Stimulated activated CD8-positive, alpha-beta memory T cell treated with anti-CD3 and anti-CD28 coated beads, Interleukin-15, amount 100 ng/mL, for 1 hour (primary cell): Measurements from ENCODE around the gene RNGTT.
"Not testable (repeated sequence)": the region's sequence is repeated elsewhere in the genome, so short reads cannot be mapped to it uniquely, and the experiment has no call there.

Experiments
- DNase-seq: peaks from one replicate; pipeline ENCODE4 v3.0.0-alpha.2; 2020; ENCODE audit warnings: low read depth

The RNGTT gene

DNA sequence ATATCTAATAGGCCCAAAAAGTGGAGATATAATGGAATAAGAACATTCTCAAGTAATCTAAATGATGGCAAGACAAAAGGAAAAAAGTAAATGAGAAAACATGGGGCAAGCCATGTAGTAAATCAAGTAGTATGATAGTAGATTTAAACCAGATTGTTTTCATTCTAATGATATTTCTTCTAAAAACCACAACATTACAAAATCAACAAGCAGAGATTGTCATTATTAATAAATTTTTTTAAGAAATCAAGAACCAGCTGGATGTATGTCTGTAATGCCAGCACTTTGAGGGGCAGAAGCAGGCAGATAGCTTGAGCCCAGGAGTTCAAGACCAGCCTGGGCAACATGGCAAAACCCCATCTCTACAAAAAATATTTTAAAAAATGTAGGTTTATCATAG is 155.0 kb downstream of the RNGTT start:
- DNase-seq: no peak

GRCh38 chr6:88807622-88808021 is 155.8 kb downstream of the RNGTT start:
- no peak for DNase-seq

DNA sequence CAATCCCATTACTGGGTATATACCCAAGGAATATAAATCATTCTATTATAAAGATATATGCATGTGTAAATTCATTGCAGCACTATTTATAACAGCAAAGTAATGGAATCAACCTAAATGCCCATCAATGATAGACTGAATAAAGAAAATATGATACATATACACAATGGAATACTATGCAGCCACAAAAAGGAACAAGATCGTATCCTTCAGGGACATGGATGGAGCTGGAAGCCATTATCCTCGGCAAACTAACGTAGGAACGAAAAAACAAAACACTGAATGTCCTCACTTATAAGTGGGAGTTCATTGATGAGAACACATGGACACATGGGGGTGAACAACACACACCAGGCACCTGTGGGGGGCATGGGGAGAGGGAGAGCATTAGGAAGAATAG is 156.7 kb downstream of the RNGTT start:
- DNase-seq: no peak

DNA sequence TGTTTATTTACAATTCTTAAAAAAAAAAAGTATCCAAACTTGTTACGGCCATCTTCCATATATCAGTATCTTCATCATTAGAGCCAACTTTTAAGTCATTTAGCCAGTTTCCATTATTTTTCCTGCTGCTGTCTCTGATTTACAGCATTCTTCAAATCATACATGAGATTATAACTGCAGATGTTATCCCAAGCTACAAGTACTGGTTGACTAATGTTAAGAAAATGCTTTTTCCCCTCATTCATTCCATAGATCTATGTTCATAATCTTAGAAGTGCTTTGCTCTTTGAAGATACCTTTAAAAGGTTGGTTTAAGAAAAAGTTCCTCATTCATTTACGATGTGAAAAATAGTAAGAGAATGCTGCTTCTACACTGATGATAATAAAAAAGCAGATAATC is 158.7 kb downstream of the RNGTT start:
- DNase-seq: no peak

DNA sequence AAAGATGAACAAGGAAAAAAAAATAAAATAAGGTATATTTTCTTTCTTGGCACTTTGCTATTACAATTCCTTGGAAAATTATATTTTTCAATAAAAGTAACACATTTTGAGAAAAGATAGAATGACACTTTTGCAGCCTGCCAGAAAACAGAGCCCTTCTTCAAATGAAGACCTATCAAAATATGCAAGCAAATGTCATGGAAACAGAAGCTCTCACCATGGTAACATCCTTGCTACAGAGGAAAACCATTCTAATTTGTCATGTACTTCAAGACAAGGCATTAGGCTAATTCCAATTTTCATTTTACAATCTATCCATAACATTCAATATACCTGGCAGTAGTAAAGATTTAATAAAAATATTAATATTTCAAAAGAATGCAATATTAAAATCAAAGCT is 177.9 kb downstream of the RNGTT start:
- DNase-seq: no peak

GRCh38 chr6:88780714-88781389 is 182.6 kb downstream of the RNGTT start:
- peak; percentile 12 for DNase-seq

GRCh38 chr6:88775866-88776571 is 187.4 kb downstream of the RNGTT start:
- DNase-seq: no peak

GRCh38 chr6:88768114-88768513 is 195.3 kb downstream of the RNGTT start:
- DNase-seq: not testable (repeated sequence)

- no peak for DNase-seq
Measured at GRCh38 chr6:88764081-88764480, 199.3 kb downstream of the RNGTT start.

GRCh38 chr6:88763160-88763559 is 200.3 kb downstream of the RNGTT start:
- DNase-seq: no peak

- no peak for DNase-seq
Measured at GRCh38 chr6:88761237-88762031, 202.0 kb downstream of the RNGTT start.

GRCh38 chr6:88760091-88760490 is 203.3 kb downstream of the RNGTT start:
- no peak for DNase-seq

DNA sequence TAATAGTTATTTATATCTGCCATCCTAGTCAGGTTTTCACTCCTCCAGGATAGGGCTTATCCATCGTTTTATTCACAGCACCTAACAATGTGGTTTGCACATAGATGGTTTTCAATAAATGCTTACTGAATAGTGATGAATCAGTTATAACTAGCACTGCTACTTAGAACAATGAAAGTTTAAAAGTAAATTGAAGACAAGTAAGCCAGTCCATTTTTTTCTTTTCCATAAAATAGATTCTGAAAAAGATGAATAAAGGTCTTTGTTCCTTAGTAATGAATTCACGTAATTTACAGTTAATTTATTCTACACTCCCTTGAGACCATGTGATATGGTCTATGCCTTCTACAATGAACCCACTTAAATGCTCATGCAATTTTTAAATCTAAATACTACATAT is 212.5 kb downstream of the RNGTT start:
- DNase-seq: no peak

GRCh38 chr6:88749849-88750248 is 213.6 kb downstream of the RNGTT start:
- DNase-seq: no peak

- no peak for DNase-seq
Measured at GRCh38 chr6:88748141-88748540, 215.3 kb downstream of the RNGTT start.

DNA sequence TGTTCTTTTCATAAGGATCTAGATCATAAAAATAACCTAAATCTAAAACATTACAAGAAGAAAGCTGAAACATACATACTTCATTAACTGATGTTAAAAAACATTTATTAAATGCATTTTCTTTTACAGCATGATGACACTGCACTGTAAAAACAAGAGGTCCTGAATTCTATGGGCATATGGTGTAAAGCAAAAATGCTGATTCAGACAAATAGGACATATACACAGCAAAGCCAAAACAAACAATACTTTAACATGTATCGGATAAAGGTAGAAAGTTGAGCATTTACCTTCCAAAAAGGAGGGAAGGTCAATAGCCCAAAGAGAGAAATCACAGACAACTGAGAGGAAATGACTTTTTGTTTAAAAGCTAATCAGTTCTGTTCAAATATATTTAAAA is 221.5 kb downstream of the RNGTT start:
- no peak for DNase-seq

- no peak for DNase-seq
Measured at GRCh38 chr6:88741071-88741470, 222.3 kb downstream of the RNGTT start.

GRCh38 chr6:88734544-88734943 is 228.9 kb downstream of the RNGTT start:
- DNase-seq: no peak

DNA sequence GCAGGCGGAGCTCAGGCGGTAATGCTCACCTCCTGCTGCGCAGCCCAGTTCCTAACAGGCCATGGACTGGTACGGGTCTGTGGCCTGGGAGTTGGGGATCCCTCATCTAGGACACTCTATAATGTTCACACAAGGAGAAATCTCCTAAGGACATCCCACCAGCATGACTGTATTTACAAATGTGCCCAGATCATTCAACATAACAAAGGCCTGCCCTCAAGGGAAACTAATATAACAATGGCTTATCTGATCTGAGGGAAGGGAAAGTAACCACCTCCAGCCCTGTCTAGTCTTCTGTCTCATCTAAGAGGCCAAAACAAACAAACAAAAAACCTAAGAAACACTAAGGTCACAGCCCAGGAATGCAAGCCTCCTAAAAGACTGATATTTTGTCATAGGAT is 232.8 kb downstream of the RNGTT start:
- no peak for DNase-seq

- DNase-seq: no peak
Measured at GRCh38 chr6:88728756-88729155, 234.7 kb downstream of the RNGTT start.

- not testable (repeated sequence) for DNase-seq
Measured at GRCh38 chr6:88726409-88726808, 237.0 kb downstream of the RNGTT start.

DNA sequence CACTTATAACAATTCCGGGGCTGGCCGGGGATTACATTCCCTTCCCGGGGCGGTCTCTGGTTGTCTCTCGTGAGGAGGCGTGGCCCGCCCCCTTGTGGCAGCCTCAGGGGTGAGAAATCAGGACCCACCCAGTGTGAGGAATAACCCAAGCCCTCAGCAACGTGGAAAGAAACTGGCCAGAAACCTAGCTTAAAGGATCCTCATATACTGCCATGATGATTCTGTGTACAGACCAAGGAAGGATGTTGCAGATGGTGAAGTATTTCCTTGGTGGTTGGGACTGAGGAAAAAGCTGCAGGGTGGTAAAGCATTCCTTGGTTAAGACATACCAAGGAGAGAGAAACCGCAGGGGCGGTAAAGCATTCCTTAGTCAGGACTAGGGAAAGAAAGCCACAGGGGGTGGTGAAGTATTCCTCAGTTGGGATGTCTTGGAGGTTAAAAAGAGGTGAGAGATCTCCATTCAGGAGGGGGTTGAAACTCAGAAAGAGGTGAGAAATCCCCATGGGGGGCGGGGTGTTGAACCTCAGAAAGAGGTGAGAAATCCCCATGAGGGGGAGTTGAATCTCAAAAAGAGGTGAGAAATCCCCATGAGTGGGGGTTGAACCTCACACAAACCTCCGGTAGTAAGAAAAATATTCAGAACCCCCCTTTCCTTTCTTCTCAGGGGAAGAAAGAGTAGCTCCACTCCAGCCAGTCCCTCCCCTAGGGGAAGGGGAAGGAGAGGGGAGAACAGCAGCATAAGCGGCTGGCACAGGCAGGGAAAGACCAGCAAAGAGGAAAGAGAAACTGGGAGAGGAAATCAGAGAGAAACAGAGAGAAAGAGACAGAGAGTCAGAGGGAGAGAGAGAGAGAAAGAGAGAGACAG is 238.1 kb downstream of the RNGTT start:
- no peak for DNase-seq
